A673 (cell line): ENCODE results near the gene TXN. TPM values are rescaled to one million over a fixed set of nuclear protein-coding genes. Genes with fewer than 3 reads are reported as not detected.

Experiments
- total RNA-seq: library from RNA; stranded (reverse); gene quantifications from 2 replicates; pipeline ENCODE4 v1.2.3, GENCODE V29; 2021

TXN gene
- total RNA-seq, 1 experiment from 2014 or later, result 284 TPM

Other genes starting within 250 kb of the TXN start
- gene C9orf152, start 48.3 kb downstream of the TXN start, total RNA-seq, result not detected in 2 replicates
- not detected in 2 replicates for gene TXNDC8, start 81.4 kb upstream of the TXN start, total RNA-seq